Activated naive CD8-positive, alpha-beta T cell (primary cell): ENCODE measurements around the gene UACA.
"Not testable (repeated sequence)": the region's sequence is repeated elsewhere in the genome, so short reads cannot be mapped to it uniquely, and the experiment has no call there.

Experiments used
- H3K27ac Mint-ChIP-seq: one replicate; pipeline ENCODE4 v1.8.0; 2021; ENCODE audit warnings: mixed read lengths
- H3K27me3 Mint-ChIP-seq: one replicate; pipeline ENCODE4 v1.8.0; 2021; ENCODE audit warnings: mixed read lengths
- H3K36me3 Mint-ChIP-seq: one replicate; pipeline ENCODE4 v1.8.0; 2021; ENCODE audit warnings: mixed read lengths
- H3K4me1 Mint-ChIP-seq: one replicate; pipeline ENCODE4 v1.8.0; 2021; ENCODE audit warnings: low read depth, mixed read lengths
- H3K4me3 Mint-ChIP-seq: one replicate; pipeline ENCODE4 v1.8.0; 2021; ENCODE audit warnings: mild to moderate bottlenecking, mixed read lengths
- H3K9me3 Mint-ChIP-seq: one replicate; pipeline ENCODE4 v1.8.0; 2021; ENCODE audit warnings: low read depth, mixed read lengths

The UACA gene

GRCh38 chr15:70690491-70691276, 72.7 kb downstream of the UACA start:
- H3K4me1 Mint-ChIP-seq, result peaks cover 2% of the 10 kb centered on the region
- H3K9me3 Mint-ChIP-seq, result no peaks in the 10 kb centered on the region
- no peak overlapping the region for H3K4me3 Mint-ChIP-seq
- peaks cover 11% of the 10 kb centered on the region for H3K27me3 Mint-ChIP-seq
- peaks cover 4% of the 10 kb centered on the region for H3K36me3 Mint-ChIP-seq
- H3K27ac Mint-ChIP-seq, result no peak overlapping the region

GRCh38 chr15:70690021-70690420, 73.3 kb downstream of the UACA start:
- Mint-ChIP-seq H3K4me1 (peaks cover 2% of the 10 kb centered on the region), H3K4me3 (no peak overlapping the region), H3K9me3 (no peaks in the 10 kb centered on the region), H3K27ac (no peak overlapping the region), H3K27me3 (peaks cover 11% of the 10 kb centered on the region), H3K36me3 (peaks cover 4% of the 10 kb centered on the region)

- Mint-ChIP-seq H3K36me3 (no peaks in the 10 kb centered on the region), H3K9me3 (no peaks in the 10 kb centered on the region), H3K4me1 (no peaks in the 10 kb centered on the region), H3K4me3 (no peak overlapping the region), H3K27ac (no peak overlapping the region), H3K27me3 (peaks cover 15% of the 10 kb centered on the region)
Measured at GRCh38 chr15:70687482-70687881, 75.9 kb downstream of the UACA start.

DNA sequence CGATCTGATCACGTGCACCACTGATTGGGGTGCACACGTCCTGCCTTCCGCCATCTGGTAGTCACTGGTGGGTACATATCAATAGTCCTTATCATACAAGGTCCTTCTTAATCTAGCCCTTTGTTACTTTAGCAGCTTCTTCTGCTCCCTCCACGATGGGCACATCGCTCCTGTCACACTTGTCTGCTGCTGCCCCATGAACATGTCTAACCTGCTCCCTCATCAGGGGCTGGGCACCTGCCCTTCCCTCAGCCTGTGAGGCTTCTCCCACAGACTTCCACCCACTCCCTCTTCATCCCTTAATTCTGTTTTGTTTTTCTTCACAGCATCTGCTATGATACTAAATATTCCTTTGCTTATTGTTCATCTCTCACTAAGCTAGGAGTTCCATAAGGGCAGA, 82.5 kb downstream of the UACA start:
- Mint-ChIP-seq H3K9me3 (no peaks in the 10 kb centered on the region), H3K4me1 (peaks cover 2% of the 10 kb centered on the region), H3K36me3 (no peaks in the 10 kb centered on the region), H3K27ac (no peak overlapping the region), H3K27me3 (peaks cover 17% of the 10 kb centered on the region), H3K4me3 (no peak overlapping the region)

DNA sequence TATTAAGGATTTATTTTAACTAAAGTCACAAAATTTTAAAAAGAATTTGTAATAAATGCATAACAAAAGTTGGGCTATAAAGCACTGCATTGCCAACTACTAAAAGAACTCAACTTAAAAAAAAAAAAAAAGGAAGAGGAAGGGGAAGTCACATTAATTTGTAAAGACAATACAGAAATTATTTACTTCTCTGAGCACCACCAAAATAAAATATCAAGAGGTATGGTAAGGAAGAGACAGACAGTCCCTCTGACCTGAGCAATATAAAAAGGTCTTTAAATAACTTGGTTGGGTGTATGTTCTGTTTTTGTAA, 83.5 kb downstream of the UACA start:
- peaks cover 16% of the 10 kb centered on the region for H3K27me3 Mint-ChIP-seq
- no peaks in the 10 kb centered on the region for H3K9me3 Mint-ChIP-seq
- peaks cover 2% of the 10 kb centered on the region for H3K4me1 Mint-ChIP-seq

DNA sequence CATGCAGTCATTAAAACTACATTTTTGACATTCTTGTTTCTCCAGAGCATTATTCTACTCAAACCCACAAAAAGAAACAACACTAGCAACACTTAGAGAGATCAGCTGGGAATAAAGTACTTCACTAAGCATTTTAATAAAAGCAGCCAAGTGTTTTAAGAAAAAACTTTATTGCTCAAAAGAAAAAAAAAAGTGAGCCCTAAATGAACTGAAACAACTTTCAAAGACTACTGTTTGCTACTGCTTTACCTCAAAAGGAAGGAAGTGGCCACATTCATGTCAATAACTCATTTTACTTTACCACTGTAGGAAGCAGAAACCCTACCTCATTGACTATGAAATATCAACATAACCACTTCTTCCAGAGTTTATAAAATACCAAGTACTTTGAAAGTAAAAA, 91.3 kb downstream of the UACA start:
- Mint-ChIP-seq H3K27ac (peak overlapping the region; percentile 4), H3K4me3 (peak overlapping the region; percentile 41), H3K9me3 (no peaks in the 10 kb centered on the region), H3K36me3 (no peaks in the 10 kb centered on the region), H3K27me3 (peaks cover 1% of the 10 kb centered on the region), H3K4me1 (peaks cover 21% of the 10 kb centered on the region)

More for the DNA sequence above, 83.5 kb downstream of the UACA start:
- no peaks in the 10 kb centered on the region for H3K36me3 Mint-ChIP-seq
- H3K27ac Mint-ChIP-seq, result no peak overlapping the region
- no peak overlapping the region for H3K4me3 Mint-ChIP-seq

DNA sequence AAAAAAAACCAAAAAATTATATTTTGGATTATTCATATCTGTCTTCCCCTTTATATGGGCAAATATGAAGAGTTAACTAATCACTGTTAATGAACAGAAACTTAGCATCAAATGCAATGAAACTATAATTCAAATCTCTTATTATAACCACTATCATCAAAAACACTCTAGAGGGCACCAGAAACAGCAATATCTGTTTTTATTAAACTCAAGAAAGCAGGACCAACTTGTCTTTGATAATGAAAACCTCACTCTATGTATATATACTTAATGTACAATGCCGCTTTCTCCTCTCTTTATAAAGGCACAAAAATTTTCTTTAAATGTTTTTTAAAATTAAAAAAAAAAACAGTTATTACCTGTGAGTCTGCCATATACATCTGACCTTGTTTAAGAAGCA, 92.7 kb downstream of the UACA start:
- H3K27me3 Mint-ChIP-seq, result peaks cover 2% of the 10 kb centered on the region
- H3K27ac Mint-ChIP-seq, result no peak overlapping the region
- peaks cover 21% of the 10 kb centered on the region for H3K4me1 Mint-ChIP-seq
- no peak overlapping the region for H3K4me3 Mint-ChIP-seq
- no peaks in the 10 kb centered on the region for H3K36me3 Mint-ChIP-seq
- no peaks in the 10 kb centered on the region for H3K9me3 Mint-ChIP-seq

- Mint-ChIP-seq H3K27ac (no peak overlapping the region), H3K27me3 (peaks cover 2% of the 10 kb centered on the region), H3K4me1 (peaks cover 21% of the 10 kb centered on the region), H3K4me3 (no peak overlapping the region), H3K36me3 (no peaks in the 10 kb centered on the region), H3K9me3 (no peaks in the 10 kb centered on the region)
Measured at GRCh38 chr15:70669966-70670658, 93.2 kb downstream of the UACA start.

DNA sequence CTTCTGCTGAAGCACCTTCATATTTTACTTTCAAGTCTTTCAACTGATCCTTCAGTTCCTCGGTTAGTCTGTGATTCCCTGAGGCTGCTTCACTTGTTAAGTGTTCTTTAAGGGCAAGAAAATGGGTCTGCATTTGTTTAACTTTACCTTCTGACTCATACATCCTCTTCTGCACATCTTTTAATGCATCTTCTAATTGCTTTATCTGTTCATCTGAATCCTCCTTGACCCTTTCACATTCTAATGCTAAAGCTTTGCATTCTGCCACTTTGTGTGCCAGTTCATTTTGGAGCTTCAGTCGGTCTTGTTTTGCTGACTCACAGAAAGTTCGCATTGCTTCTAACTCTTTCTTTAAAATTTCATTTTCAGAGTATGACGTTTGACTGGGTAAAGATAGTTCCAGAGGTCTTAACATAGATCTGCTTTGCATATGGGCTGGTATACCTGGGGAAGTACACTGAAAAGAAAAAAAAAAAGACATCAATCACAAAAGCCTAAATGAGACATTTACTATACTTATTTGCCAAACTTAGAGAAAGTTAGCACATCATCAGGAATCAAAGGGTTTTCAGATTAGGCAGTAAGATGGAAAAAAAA, 94.3 kb downstream of the UACA start:
- no peak overlapping the region for H3K27ac Mint-ChIP-seq
- H3K36me3 Mint-ChIP-seq, result no peaks in the 10 kb centered on the region
- peaks cover 2% of the 10 kb centered on the region for H3K27me3 Mint-ChIP-seq
- no peak overlapping the region for H3K4me3 Mint-ChIP-seq
- H3K9me3 Mint-ChIP-seq, result no peaks in the 10 kb centered on the region
- peaks cover 21% of the 10 kb centered on the region for H3K4me1 Mint-ChIP-seq

GRCh38 chr15:70665599-70665998, 97.8 kb downstream of the UACA start:
- H3K9me3 Mint-ChIP-seq, result no peaks in the 10 kb centered on the region
- H3K4me3 Mint-ChIP-seq, result no peak overlapping the region
- H3K36me3 Mint-ChIP-seq, result no peaks in the 10 kb centered on the region
- H3K27ac Mint-ChIP-seq, result no peak overlapping the region
- H3K27me3 Mint-ChIP-seq, result peaks cover 2% of the 10 kb centered on the region
- peaks cover under 1% of the 10 kb centered on the region for H3K4me1 Mint-ChIP-seq

DNA sequence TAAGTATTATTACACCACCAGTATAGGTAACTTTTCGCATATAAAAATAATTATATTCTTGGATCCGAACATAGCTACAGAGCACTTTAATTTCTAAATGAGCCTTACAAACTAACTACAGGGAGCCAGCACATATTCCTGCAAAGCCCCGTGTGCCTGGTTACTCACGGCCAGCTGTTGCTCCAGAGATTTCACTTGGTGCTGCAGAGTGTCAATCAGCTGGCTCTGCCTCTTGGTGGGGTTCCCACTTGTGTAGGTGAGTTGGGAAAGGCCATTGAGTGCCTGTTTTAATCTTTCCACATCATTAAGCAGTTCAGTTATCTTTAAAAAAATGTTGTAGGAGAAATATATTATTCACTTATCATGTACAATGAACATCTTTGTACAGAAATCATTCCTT, 98.9 kb downstream of the UACA start:
- no peaks in the 10 kb centered on the region for H3K9me3 Mint-ChIP-seq
- no peaks in the 10 kb centered on the region for H3K36me3 Mint-ChIP-seq
- peaks cover 4% of the 10 kb centered on the region for H3K4me1 Mint-ChIP-seq
- no peak overlapping the region for H3K4me3 Mint-ChIP-seq
- no peak overlapping the region for H3K27ac Mint-ChIP-seq
- H3K27me3 Mint-ChIP-seq, result peaks cover 2% of the 10 kb centered on the region

DNA sequence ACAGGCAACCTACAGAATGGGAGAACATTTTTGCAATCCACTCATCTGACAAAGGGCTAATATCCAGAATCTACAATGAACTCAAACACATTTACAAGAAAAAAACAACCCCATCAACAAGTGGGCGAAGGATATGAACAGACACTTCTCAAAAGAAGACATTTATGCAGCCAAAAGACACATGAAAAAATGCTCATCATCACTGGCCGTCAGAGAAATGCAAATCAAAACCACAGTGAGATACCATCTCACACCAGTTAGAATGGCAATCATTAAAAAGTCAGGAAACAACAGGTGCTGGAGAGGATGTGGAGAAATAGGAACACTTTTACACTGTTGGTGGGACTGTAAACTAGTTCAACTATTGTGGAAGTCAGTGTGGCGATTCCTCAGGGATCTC, 100.3 kb downstream of the UACA start:
- not testable (repeated sequence) for H3K9me3 Mint-ChIP-seq, H3K36me3 Mint-ChIP-seq, H3K27ac Mint-ChIP-seq, H3K4me1 Mint-ChIP-seq, H3K4me3 Mint-ChIP-seq, H3K27me3 Mint-ChIP-seq

DNA sequence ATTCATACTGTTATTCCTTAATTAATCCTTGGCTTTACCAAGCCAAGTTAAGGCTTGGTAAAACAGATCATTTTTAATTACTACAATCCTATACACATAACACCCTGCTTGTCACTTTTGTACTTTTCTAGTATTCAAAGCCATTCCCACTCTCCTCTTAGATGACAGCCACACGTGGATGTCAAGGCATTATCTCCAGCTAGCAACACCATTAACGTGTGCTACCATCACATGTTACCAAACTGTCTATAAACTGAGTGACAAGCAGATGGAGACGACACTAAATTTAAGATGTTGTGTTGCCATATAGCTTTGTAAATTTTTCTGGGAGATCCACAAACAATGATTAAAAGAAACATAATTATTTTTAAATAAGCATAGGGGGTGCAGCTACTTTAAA, 103.7 kb downstream of the UACA start:
- Mint-ChIP-seq H3K27me3 (no peaks in the 10 kb centered on the region), H3K27ac (no peak overlapping the region), H3K9me3 (no peaks in the 10 kb centered on the region), H3K4me3 (no peak overlapping the region), H3K36me3 (no peaks in the 10 kb centered on the region), H3K4me1 (peaks cover 4% of the 10 kb centered on the region)

- no peaks in the 10 kb centered on the region for H3K9me3 Mint-ChIP-seq
Measured at GRCh38 chr15:70658641-70659040, 104.7 kb downstream of the UACA start.

GRCh38 chr15:70653426-70653825, 109.9 kb downstream of the UACA start:
- no peak overlapping the region for H3K27ac Mint-ChIP-seq
- no peaks in the 10 kb centered on the region for H3K9me3 Mint-ChIP-seq

More at GRCh38 chr15:70658641-70659040, 104.7 kb downstream of the UACA start:
- Mint-ChIP-seq H3K4me3 (no peak overlapping the region), H3K4me1 (peaks cover 4% of the 10 kb centered on the region), H3K27ac (no peak overlapping the region), H3K36me3 (no peaks in the 10 kb centered on the region), H3K27me3 (no peaks in the 10 kb centered on the region)

More at GRCh38 chr15:70653426-70653825, 109.9 kb downstream of the UACA start:
- Mint-ChIP-seq H3K27me3 (no peaks in the 10 kb centered on the region), H3K4me3 (no peak overlapping the region), H3K4me1 (no peaks in the 10 kb centered on the region), H3K36me3 (no peaks in the 10 kb centered on the region)
